Nephron progenitor cell (in vitro differentiated cells): ENCODE measurements around the gene YTHDC1.

ENCODE experiments used
- DNase-seq: peaks from one replicate; pipeline ENCODE4 v3.0.0; 2021
- H3K27ac Mint-ChIP-seq: 2 replicates; pipeline ENCODE4 v1.8.0; 2021; ENCODE audit warnings: mild to moderate bottlenecking, moderate library complexity, mixed read lengths
- H3K27me3 Mint-ChIP-seq: 2 replicates; pipeline ENCODE4 v1.8.0; 2021; ENCODE audit warnings: mild to moderate bottlenecking, low read depth, mixed read lengths; ENCODE audit not compliant: poor library complexity
- H3K36me3 Mint-ChIP-seq: 2 replicates; pipeline ENCODE4 v1.8.0; 2021; ENCODE audit warnings: low read depth, mixed read lengths
- H3K4me1 Mint-ChIP-seq: 2 replicates; pipeline ENCODE4 v1.8.0; 2021; ENCODE audit warnings: mixed read lengths
- H3K4me3 Mint-ChIP-seq: 2 replicates; pipeline ENCODE4 v1.8.0; 2021; ENCODE audit warnings: mild to moderate bottlenecking, moderate library complexity, mixed read lengths
- H3K9me3 Mint-ChIP-seq: 2 replicates; pipeline ENCODE4 v1.8.0; 2021; ENCODE audit warnings: mild to moderate bottlenecking, moderate library complexity, mixed read lengths
- CTCF ChIP-seq: fragments of 200-600 bp; sonication (generic); IDR thresholded peaks from 2 replicates; pipeline ENCODE4 v1.5.0; 2021; ENCODE audit warnings: antibody characterized with exemption

Gene YTHDC1

GRCh38 chr4:68304731-68305130, 45.2 kb downstream of the YTHDC1 start:
- DNase-seq, result peak; percentile 22

GRCh38 chr4:68299492-68300457, 50.1 kb downstream of the YTHDC1 start:
- peaks cover 2% of the 10 kb centered on the region for H3K27me3 Mint-ChIP-seq
- DNase-seq, result no peak
- no peak for TF ChIP-seq CTCF
- H3K36me3 Mint-ChIP-seq, result no peaks in the 10 kb centered on the region
- H3K4me3 Mint-ChIP-seq, result no peak overlapping the region
- H3K27ac Mint-ChIP-seq, result no peak overlapping the region
- peaks cover 4% of the 10 kb centered on the region for H3K9me3 Mint-ChIP-seq
- peaks cover 4% of the 10 kb centered on the region for H3K4me1 Mint-ChIP-seq

More at GRCh38 chr4:68304731-68305130, 45.2 kb downstream of the YTHDC1 start:
- Mint-ChIP-seq H3K27me3 (peaks cover 6% of the 10 kb centered on the region), H3K9me3 (peaks cover under 1% of the 10 kb centered on the region), H3K36me3 (no peaks in the 10 kb centered on the region), H3K4me3 (no peak overlapping the region), H3K27ac (no peak overlapping the region), H3K4me1 (peaks cover under 1% of the 10 kb centered on the region)
- TF ChIP-seq CTCF, result no peak

GRCh38 chr4:68297137-68297536, 52.8 kb downstream of the YTHDC1 start:
- Mint-ChIP-seq H3K36me3 (no peaks in the 10 kb centered on the region), H3K4me3 (no peak overlapping the region), H3K4me1 (peaks cover 4% of the 10 kb centered on the region), H3K27ac (no peak overlapping the region), H3K9me3 (peaks cover 12% of the 10 kb centered on the region), H3K27me3 (no peaks in the 10 kb centered on the region)
- TF ChIP-seq CTCF, result no peak
- DNase-seq, result no peak

GRCh38 chr4:68291256-68291655, 58.6 kb downstream of the YTHDC1 start:
- Mint-ChIP-seq H3K9me3 (peaks cover 16% of the 10 kb centered on the region), H3K4me1 (peaks cover 4% of the 10 kb centered on the region), H3K4me3 (no peak overlapping the region), H3K36me3 (no peaks in the 10 kb centered on the region), H3K27ac (no peak overlapping the region), H3K27me3 (no peaks in the 10 kb centered on the region)
- no peak for DNase-seq
- TF ChIP-seq CTCF, result no peak

GRCh38 chr4:68288393-68288740, 61.5 kb downstream of the YTHDC1 start:
- no peak for DNase-seq
- no peak for TF ChIP-seq CTCF
- H3K9me3 Mint-ChIP-seq, result peaks cover 9% of the 10 kb centered on the region
- peaks cover 4% of the 10 kb centered on the region for H3K4me1 Mint-ChIP-seq
- no peaks in the 10 kb centered on the region for H3K27me3 Mint-ChIP-seq
- no peak overlapping the region for H3K27ac Mint-ChIP-seq
- no peaks in the 10 kb centered on the region for H3K36me3 Mint-ChIP-seq
- no peak overlapping the region for H3K4me3 Mint-ChIP-seq
